ENCODE data around the gene MAGI1.

- TF ChIP-seq, protein P1, sequence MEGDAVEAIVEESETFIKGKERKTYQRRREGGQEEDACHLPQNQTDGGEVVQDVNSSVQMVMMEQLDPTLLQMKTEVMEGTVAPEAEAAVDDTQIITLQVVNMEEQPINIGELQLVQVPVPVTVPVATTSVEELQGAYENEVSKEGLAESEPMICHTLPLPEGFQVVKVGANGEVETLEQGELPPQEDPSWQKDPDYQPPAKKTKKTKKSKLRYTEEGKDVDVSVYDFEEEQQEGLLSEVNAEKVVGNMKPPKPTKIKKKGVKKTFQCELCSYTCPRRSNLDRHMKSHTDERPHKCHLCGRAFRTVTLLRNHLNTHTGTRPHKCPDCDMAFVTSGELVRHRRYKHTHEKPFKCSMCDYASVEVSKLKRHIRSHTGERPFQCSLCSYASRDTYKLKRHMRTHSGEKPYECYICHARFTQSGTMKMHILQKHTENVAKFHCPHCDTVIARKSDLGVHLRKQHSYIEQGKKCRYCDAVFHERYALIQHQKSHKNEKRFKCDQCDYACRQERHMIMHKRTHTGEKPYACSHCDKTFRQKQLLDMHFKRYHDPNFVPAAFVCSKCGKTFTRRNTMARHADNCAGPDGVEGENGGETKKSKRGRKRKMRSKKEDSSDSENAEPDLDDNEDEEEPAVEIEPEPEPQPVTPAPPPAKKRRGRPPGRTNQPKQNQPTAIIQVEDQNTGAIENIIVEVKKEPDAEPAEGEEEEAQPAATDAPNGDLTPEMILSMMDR (IDR thresholded peaks at IDR 0.05): no peak
- TF ChIP-seq POLR2A (IDR thresholded peaks at IDR 0.05): no peak
Observed at GRCh38 chr3:65344846-65345245, 693.9 kb downstream of the MAGI1 start.
